Muscle layer of duodenum (tissue), 2 donors: Measurements from ENCODE around the gene ARMC5.

Source experiments
- H3K27ac ChIP-seq: one replicate; pipeline ENCODE4 v1.7.0; 2013; ENCODE audit warnings: mild to moderate bottlenecking, low read length
- H3K27me3 ChIP-seq: one replicate; pipeline ENCODE4 v1.7.0; 2013; ENCODE audit warnings: low read depth, mild to moderate bottlenecking, control low read depth, low read length
- H3K36me3 ChIP-seq, 2 donors: one replicate each; pipeline ENCODE4 v1.7.0; 2013; ENCODE audit warnings: low read length in 2 of 2, control low read depth in 1 of 2, mild to moderate bottlenecking in 1 of 2; ENCODE audit not compliant: insufficient read depth in 2 of 2, control insufficient read depth in 1 of 2
- H3K4me1 ChIP-seq, 2 donors: one replicate each; pipeline ENCODE4 v1.7.0; 2013; ENCODE audit warnings: low read length in 2 of 2, mild to moderate bottlenecking in 2 of 2, control low read depth in 1 of 2, moderate library complexity in 1 of 2; ENCODE audit not compliant: insufficient read depth in 2 of 2, control insufficient read depth in 1 of 2
- H3K4me3 ChIP-seq, 2 donors: one replicate each; pipeline ENCODE4 v1.7.0; 2013; ENCODE audit warnings: low read length in 2 of 2, low read depth in 1 of 2, mild to moderate bottlenecking in 1 of 2
- H3K9me3 ChIP-seq, 2 donors: one replicate each; pipeline ENCODE4 v1.7.0; 2013; ENCODE audit warnings: low read length in 2 of 2, control low read depth in 1 of 2, mild to moderate bottlenecking in 1 of 2; ENCODE audit not compliant: control insufficient read depth in 1 of 2
- donor health status: healthy.

ARMC5 gene

GRCh38 chr16:31507929-31508705, 48.8 kb downstream of the ARMC5 start, which contains the start of gene RUSF1:
Gene RUSF1 (minus strand): TSS chr16:31508391. CDS start chr16:31508373, 18 bp downstream.
- H3K9me3 ChIP-seq: no peaks in the 10 kb centered on the region
- peak within 1 kb of the TSS; percentile 97 for H3K27ac ChIP-seq
- H3K4me1 ChIP-seq: peaks cover 12 to 26% of the 10 kb centered on the region in 2 donors
- H3K36me3 ChIP-seq: peaks cover 0 to 5% of the 10 kb centered on the region in 2 donors
- H3K27me3 ChIP-seq: no peaks in the 10 kb centered on the region
- peak within 1 kb of the TSS; percentile 78 to 96 for H3K4me3 ChIP-seq

- H3K36me3 ChIP-seq: peaks cover 0 to 5% of the 10 kb centered on the region in 2 donors
- peak overlapping the region; percentile 97 for H3K27ac ChIP-seq
- H3K9me3 ChIP-seq: no peaks in the 10 kb centered on the region
- peaks cover 12 to 26% of the 10 kb centered on the region in 2 donors for H3K4me1 ChIP-seq
- peak overlapping the region; percentile 78 to 96 for H3K4me3 ChIP-seq
- no peaks in the 10 kb centered on the region for H3K27me3 ChIP-seq
Observed at GRCh38 chr16:31508706-31509195, 49.5 kb downstream of the ARMC5 start.

GRCh38 chr16:31513126-31513525, 53.8 kb downstream of the ARMC5 start:
- H3K9me3 ChIP-seq: no peaks in the 10 kb centered on the region
- no peaks in the 10 kb centered on the region for H3K36me3 ChIP-seq
- no peak overlapping the region for H3K27ac ChIP-seq
- H3K4me1 ChIP-seq: peaks cover 5 to 9% of the 10 kb centered on the region in 2 donors
- H3K27me3 ChIP-seq: no peaks in the 10 kb centered on the region
- no peak overlapping the region for H3K4me3 ChIP-seq

DNA sequence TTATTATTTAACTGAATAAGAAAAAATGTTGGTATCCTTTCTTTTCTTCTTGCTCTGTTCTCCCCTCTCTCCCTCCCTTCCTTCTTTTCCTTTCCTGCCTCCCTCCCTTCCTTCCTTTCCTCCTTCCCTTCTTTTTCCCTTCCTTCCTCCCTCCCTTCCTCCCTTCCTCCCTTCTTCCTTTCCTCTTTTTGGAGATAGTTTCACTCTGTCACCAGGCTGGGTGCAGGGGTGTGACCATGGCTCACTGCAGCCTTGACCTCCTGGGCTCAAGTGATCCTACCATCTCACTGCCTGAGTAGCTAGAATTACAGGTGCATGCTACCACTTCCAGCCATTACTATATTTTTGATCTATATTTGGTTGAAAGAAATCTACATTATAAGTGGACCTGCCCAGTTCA, 54.6 kb downstream of the ARMC5 start:
- Histone ChIP-seq H3K27me3 (no peaks in the 10 kb centered on the region), H3K36me3 (no peaks in the 10 kb centered on the region), H3K4me1 (peaks cover 4 to 9% of the 10 kb centered on the region in 2 donors), H3K27ac (no peak overlapping the region), H3K4me3 (no peak overlapping the region), H3K9me3 (no peaks in the 10 kb centered on the region)
